H1 (cell line): ENCODE measurements around the gene USP7. TPM values are rescaled to one million over a fixed set of nuclear protein-coding genes. Genes with fewer than 3 reads are reported as not detected.

Experiments
- CTCF ChIA-PET: fragments of 300-600 bp; sonication (Branson Sonifier 250); formaldehyde crosslinking; loops from one replicate; lab custom pipeline; 2021; ENCODE audit not compliant: partially characterized antibody; lab: Charles Lee
- POLR2A ChIA-PET: fragments of 300-600 bp; sonication (Branson Sonifier 250); formaldehyde crosslinking; loops from one replicate; lab custom pipeline; 2021; ENCODE audit warnings: inconsistent platforms; ENCODE audit not compliant: partially characterized antibody; lab: Charles Lee
- DNase-seq, 2 experiments: peaks; one replicate each; pipeline versions ENCODE4 v3.0.0 to v3.0.0-alpha.2; 2010 to 2022; ENCODE audit warnings: low spot score in 2 of 2, low read depth in 1 of 2, mixed read lengths in 1 of 2
- FAIRE-seq: peaks from 2 replicates; lab custom pipeline; 2011; peaks lifted over from hg19 to GRCh38; lab: Jason Lieb, UNC
- H2AFZ ChIP-seq: 2 replicates; pipeline ENCODE4 v1.8.1; 2012; ENCODE audit warnings: low read length, inconsistent platforms
- H2AK5ac ChIP-seq: 2 replicates; pipeline ENCODE4 v1.6.1; 2013; ENCODE audit warnings: low read depth, low read length
- H2BK120ac ChIP-seq: replicated peaks from 2 replicates; pipeline ENCODE3; 2013; ENCODE audit warnings: low read depth, low read length, inconsistent platforms
- H2BK12ac ChIP-seq: 2 replicates; pipeline ENCODE4 v1.6.1; 2013; ENCODE audit warnings: low read depth, low read length
- H2BK15ac ChIP-seq: 2 replicates; pipeline ENCODE4 v1.6.1; 2013; ENCODE audit warnings: low read length
- H2BK20ac ChIP-seq: 2 replicates; pipeline ENCODE4 v1.6.1; 2013; ENCODE audit warnings: low read length
- H2BK5ac ChIP-seq: 2 replicates; pipeline ENCODE4 v1.6.1; 2013; ENCODE audit warnings: low read depth, low read length
- H3K14ac ChIP-seq: 2 replicates; pipeline ENCODE4 v1.6.1; 2013; ENCODE audit warnings: inconsistent platforms; ENCODE audit not compliant: insufficient read length
- H3K18ac ChIP-seq: 2 replicates; pipeline ENCODE4 v1.6.1; 2013; ENCODE audit warnings: low read length; ENCODE audit errors: extremely low read depth
- H3K23ac ChIP-seq: 2 replicates; pipeline ENCODE4 v1.6.1; 2013; ENCODE audit warnings: inconsistent platforms; ENCODE audit not compliant: insufficient read length
- H3K23me2 ChIP-seq: 2 replicates; pipeline ENCODE4 v1.6.1; 2013; ENCODE audit warnings: low read depth, low read length
- H3K27ac ChIP-seq: 2 replicates; pipeline ENCODE4 v1.6.1; 2011; ENCODE audit warnings: low read depth, low read length, inconsistent platforms
- H3K27me3 ChIP-seq, 4 experiments: replicated peaks in 1 of 4; 1 replicate in 1 of 4; 2 replicates in 3 of 4; pipeline versions ENCODE4 v1.6.1 to v1.8.1; 2011 to 2013; ENCODE audit warnings: low read length in 3 of 4, mild to moderate bottlenecking in 3 of 4, inconsistent platforms in 2 of 4, mixed read lengths in 2 of 4, moderate library complexity in 1 of 4; ENCODE audit not compliant: control insufficient read depth in 3 of 4, insufficient read depth in 3 of 4; ENCODE audit errors: extremely low read depth in 1 of 4
- H3K36me3 ChIP-seq, 4 experiments: 2 replicates each; pipeline versions ENCODE4 v1.6.1 to v1.8.1; 2011 to 2013; ENCODE audit warnings: mild to moderate bottlenecking in 4 of 4, low read length in 3 of 4, moderate library complexity in 2 of 4, control low read depth in 1 of 4, inconsistent platforms in 1 of 4; ENCODE audit not compliant: insufficient read depth in 4 of 4, control insufficient read depth in 2 of 4
- H3K4ac ChIP-seq: replicated peaks from 2 replicates; pipeline ENCODE3; 2013; ENCODE audit warnings: low read length, low read depth, mixed read lengths, inconsistent platforms; ENCODE audit not compliant: insufficient read length
- H3K4me1 ChIP-seq, 4 experiments: replicated peaks in 1 of 4; 1 replicate in 1 of 4; 2 replicates in 3 of 4; pipeline versions ENCODE4 v1.6.1 to v1.8.1; 2011 to 2013; ENCODE audit warnings: low read length in 3 of 4, inconsistent platforms in 2 of 4, mixed read lengths in 1 of 4; ENCODE audit not compliant: insufficient read depth in 4 of 4, control insufficient read depth in 3 of 4
- H3K4me2 ChIP-seq, 2 experiments: 2 replicates each; pipeline versions ENCODE4 v1.6.1 to v1.8.1; 2011 to 2013; ENCODE audit warnings: low read depth in 2 of 2, low read length in 2 of 2, control low read depth in 1 of 2, inconsistent platforms in 1 of 2, mild to moderate bottlenecking in 1 of 2; ENCODE audit not compliant: insufficient read depth in 1 of 2
- H3K4me3 ChIP-seq, 4 experiments: fragments of 200-600, 300-600 bp in 1 of 4; sonication (generic), shearing (Covaris generic), sonication (Bioruptor Twin) in 1 of 4; 2 replicates each; pipeline versions ENCODE4 v1.5.1 to v1.8.1; 2011 to 2016; ENCODE audit warnings: low read length in 4 of 4, low read depth in 3 of 4, control low read depth in 2 of 4, inconsistent platforms in 2 of 4, mild to moderate bottlenecking in 2 of 4, mixed read lengths in 1 of 4, moderate library complexity in 1 of 4; ENCODE audit not compliant: insufficient read depth in 2 of 4; ENCODE audit errors: extremely low read depth in 1 of 4
- H3K56ac ChIP-seq: replicated peaks from 2 replicates; pipeline ENCODE3; 2013; ENCODE audit warnings: low read depth, mild to moderate bottlenecking, mixed read lengths, low read length, inconsistent platforms; ENCODE audit not compliant: insufficient read length
- H3K79me1 ChIP-seq: 2 replicates; pipeline ENCODE4 v1.6.1; 2013; ENCODE audit warnings: low read depth, low read length, control low read depth
- H3K79me2 ChIP-seq, 2 experiments: 2 replicates each; pipeline versions ENCODE4 v1.6.1 to v1.8.1; 2012 to 2013; ENCODE audit warnings: low read length in 2 of 2, mild to moderate bottlenecking in 2 of 2, inconsistent platforms in 1 of 2; ENCODE audit not compliant: insufficient read depth in 2 of 2, control insufficient read depth in 1 of 2
- H3K9ac ChIP-seq, 4 experiments: replicated peaks in 1 of 4; 1 replicate in 1 of 4; 2 replicates in 3 of 4; pipeline versions ENCODE4 v1.6.1 to v1.8.1; 2011 to 2013; ENCODE audit warnings: low read depth in 3 of 4, low read length in 3 of 4, control low read depth in 2 of 4, mild to moderate bottlenecking in 2 of 4, moderate library complexity in 2 of 4, inconsistent platforms in 1 of 4; ENCODE audit errors: extremely low read depth in 1 of 4
- H3K9me3 ChIP-seq, 2 experiments: 2 replicates each; pipeline versions ENCODE4 v1.6.1 to v1.8.1; 2012 to 2013; ENCODE audit warnings: mild to moderate bottlenecking in 2 of 2, moderate library complexity in 2 of 2, control low read depth in 1 of 2, inconsistent platforms in 1 of 2, low read depth in 1 of 2, low read length in 1 of 2, mixed read lengths in 1 of 2; ENCODE audit not compliant: insufficient read depth in 2 of 2
- H4K20me1 ChIP-seq, 2 experiments: replicated peaks in 1 of 2; 2 replicates each; pipeline versions ENCODE3 to v1.8.1; 2011 to 2013; ENCODE audit warnings: inconsistent platforms in 2 of 2, low read length in 2 of 2, mild to moderate bottlenecking in 1 of 2; ENCODE audit not compliant: insufficient read depth in 2 of 2, control insufficient read depth in 1 of 2
- H4K5ac ChIP-seq: 2 replicates; pipeline ENCODE4 v1.6.1; 2013; ENCODE audit warnings: low read length, low read depth, mixed read lengths, inconsistent platforms; ENCODE audit not compliant: insufficient read length
- H4K8ac ChIP-seq: 2 replicates; pipeline ENCODE4 v1.8.0; 2013; ENCODE audit warnings: mild to moderate bottlenecking, moderate library complexity, low read length, inconsistent platforms; ENCODE audit not compliant: insufficient read depth; ENCODE audit errors: extremely low read depth
- H4K91ac ChIP-seq: replicated peaks from 2 replicates; pipeline ENCODE3; 2013; ENCODE audit warnings: low read length, mixed read lengths, inconsistent platforms; ENCODE audit not compliant: insufficient read length
- HDAC6 ChIP-seq: IDR thresholded peaks from one replicate; pipeline ENCODE4 v1.7.1; 2012; ENCODE audit warnings: low read depth, mild to moderate bottlenecking, inconsistent platforms, low read length, moderate library complexity
- POLR2AphosphoS5 ChIP-seq: IDR thresholded peaks from 2 replicates; pipeline ENCODE4 v1.6.1; 2011; ENCODE audit warnings: low read depth, low read length
- WGBS, 2 experiments: shearing (Covaris generic) in 1 of 2; methylation state at CpG; one replicate each; pipeline versions ENCODE4 v1.1.6 to v1.1.7; 2013 to 2015; ENCODE audit warnings: low lambda C conversion rate in 2 of 2, mixed read lengths in 2 of 2, inconsistent platforms in 1 of 2, low coverage in 1 of 2, missing lambda C conversion rate in 1 of 2; ENCODE audit not compliant: insufficient replicate concordance in 2 of 2, insufficient coverage in 1 of 2, insufficient read length in 1 of 2; ENCODE audit errors: extremely low coverage in 1 of 2, missing lambda C conversion rate in 1 of 2; 5-methylcytosine and 5-hydroxymethylcytosine counted together
- polyA plus RNA-seq, 7 experiments: library from polyadenylated mRNA; depleted of rRNA in 3 of 7; stranded (reverse) in 5 of 7; unstranded in 2 of 7; fragments of >200 nt in 5 of 7; fragments of 200-250 nt in 2 of 7; gene quantifications; 1 replicate in 5 of 7; 2 replicates in 1 of 7; 4 replicates in 1 of 7; pipeline versions ENCODE4 v1.2.1 to v1.2.3, GENCODE V29; 2011 to 2013; ENCODE audit warnings: missing spikeins in 2 of 7, mixed read lengths in 2 of 7
- total RNA-seq: library from RNA; stranded (reverse); fragmentation: NEBNext Ultra II Directional; extraction: Animal tissue kit (Norgen Biotek cat#: 25700); gene quantifications from 2 replicates; pipeline ENCODE4 v1.2.1, GENCODE V29; 2021

USP7 gene
- total and polyA plus RNA-seq, 2 of the 8 experiments (the other 6 are each of a cell fraction or from before 2014, with no cell fraction given), result 21.3 to 211 TPM

GRCh38 chr16:8851761-8852403 lies 111.8 kb downstream of the USP7 start:
- Histone ChIP-seq H3K27me3 (no peaks in the 10 kb centered on the region), H2AFZ (no peak overlapping the region), H3K36me3 (peaks cover 27 to 83% (median 40%) of the 10 kb centered on the region in 4 experiments; a peak in 7 of 8 replicates), H3K9me3 (no peaks in the 10 kb centered on the region), H3K79me1 (peaks cover 3% of the 10 kb centered on the region), H3K18ac (no peak overlapping the region), H2BK15ac (no peak overlapping the region), H3K4ac (no peak overlapping the region), H3K14ac (no peak overlapping the region), H4K91ac (no peak overlapping the region), H2BK5ac (no peak overlapping the region), H2AK5ac (no peak overlapping the region), H3K23me2 (no peaks in the 10 kb centered on the region), H2BK20ac (no peak overlapping the region), H4K5ac (no peak overlapping the region), H3K56ac (no peak overlapping the region), H3K9ac (no peak overlapping the region), H3K79me2 (peaks cover 0 to 3% of the 10 kb centered on the region in 2 experiments; a peak in 1 of 4 replicates), H3K4me3 (no peak overlapping the region), H4K20me1 (peaks cover 16 to 29% of the 10 kb centered on the region in 2 experiments), H3K4me2 (no peak overlapping the region), H4K8ac (no peak overlapping the region), H3K4me1 (peaks cover 0 to 21% (median 9%) of the 10 kb centered on the region in 4 experiments; a peak in 6 of 7 replicates), H3K27ac (no peak overlapping the region), H2BK12ac (no peak overlapping the region), H2BK120ac (no peak overlapping the region), H3K23ac (no peak overlapping the region)
- ChIA-PET POLR2A (interaction anchor here (0.7 to 24.4 kb wide), 6 partner anchors 20 to 175 kb away, joined by 3 to 456 read pairs (median 3); partner anchors contain the start of genes CARHSP1 and LITAFD), CTCF (interaction anchor here (0.6 to 8.8 kb wide), 9 partner anchors 8 to 349 kb away, joined by 3 to 90 read pairs (median 4); partner anchors contain the start of gene CARHSP1)
- FAIRE-seq (no peak), DNase-seq (no peak)
- WGBS, 2 experiments, result 89% methylated on average over 8 of the region's 8 CpGs; no CpG with 5 or more reads in 1 of the 2 experiments
- peak; percentile 62; the same call in 1 of the 2 replicates for TF ChIP-seq POLR2AphosphoS5
- no peak for TF ChIP-seq HDAC6
